BLaER1 (cell line): ENCODE results near the gene SUOX.

Experiments
- H3K27ac ChIP-seq: shearing (Covaris generic); formaldehyde crosslinking; 2 replicates; pipeline ENCODE4 v1.8.1; 2022
- H3K27me3 ChIP-seq: shearing (Covaris generic); formaldehyde crosslinking; 2 replicates; pipeline ENCODE4 v1.8.1; 2022
- H3K36me3 ChIP-seq: shearing (Covaris generic); formaldehyde crosslinking; 2 replicates; pipeline ENCODE4 v1.8.1; 2022
- H3K4me1 ChIP-seq: shearing (Covaris generic); formaldehyde crosslinking; 2 replicates; pipeline ENCODE4 v1.8.1; 2022
- H3K4me2 ChIP-seq: shearing (Covaris generic); formaldehyde crosslinking; 2 replicates; pipeline ENCODE4 v1.8.1; 2022
- H3K4me3 ChIP-seq: shearing (Covaris generic); formaldehyde crosslinking; 2 replicates; pipeline ENCODE4 v1.8.1; 2022
- H3K9ac ChIP-seq: shearing (Covaris generic); formaldehyde crosslinking; 2 replicates; pipeline ENCODE4 v1.8.1; 2022
- H3K9me3 ChIP-seq: shearing (Covaris generic); formaldehyde crosslinking; 2 replicates; pipeline ENCODE4 v1.8.1; 2022
- H4K20me1 ChIP-seq: shearing (Covaris generic); formaldehyde crosslinking; 2 replicates; pipeline ENCODE4 v1.8.1; 2022
- Cebpa-rat ChIP-seq: shearing (Covaris generic); IDR thresholded peaks from 2 replicates; pipeline ENCODE4 v1.8.1; 2022

SUOX gene

DNA sequence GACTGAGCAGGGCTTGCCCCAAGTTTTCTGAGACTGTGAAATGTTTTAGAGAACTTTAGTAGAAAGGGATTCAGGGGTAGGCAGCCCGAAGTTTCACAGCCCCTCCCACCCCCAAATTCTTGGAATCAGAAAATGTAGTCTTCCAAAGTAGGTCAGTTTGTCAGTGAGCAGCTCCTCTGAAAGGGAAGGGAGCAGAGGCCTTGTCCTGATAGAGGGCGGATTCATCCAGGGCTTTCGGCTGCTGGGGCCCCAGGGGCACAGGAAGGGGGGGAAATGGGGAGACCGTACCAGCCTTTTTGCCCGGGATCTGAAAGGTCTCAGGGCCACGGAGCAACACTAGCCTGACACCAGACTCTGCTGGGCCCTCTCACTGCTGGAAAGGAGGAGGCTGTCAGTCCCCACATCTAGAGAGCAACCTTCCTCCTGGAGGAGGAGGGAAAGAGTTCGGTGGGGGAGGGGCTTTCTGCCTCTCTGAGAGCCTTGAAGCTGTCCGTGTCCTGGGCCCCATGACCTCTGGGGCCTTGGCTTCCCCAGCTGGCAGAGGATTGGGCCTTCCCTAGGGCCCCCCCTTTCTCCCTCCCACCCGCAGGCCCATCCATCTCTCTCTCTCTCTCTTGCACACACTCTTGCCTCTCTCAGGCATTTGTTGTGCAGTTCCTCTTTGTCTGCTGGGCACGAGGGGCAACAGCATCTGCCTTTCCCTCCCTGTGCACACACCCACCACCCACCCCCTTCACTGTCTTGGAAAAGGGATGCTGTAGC is 23.5 kb downstream of the SUOX start, which contains the start of gene IKZF4:
Gene IKZF4, plus strand, starts transcription at position 621 of the 762 bp plus-strand sequence. CDS start 451 bp downstream, outside the sequence.
- Histone ChIP-seq H3K36me3 (peaks cover 12% of the 10 kb centered on the region), H3K27ac (peak within 1 kb of the TSS; percentile 81), H3K4me2 (peak within 1 kb of the TSS; percentile 90), H4K20me1 (no peaks in the 10 kb centered on the region), H3K27me3 (no peaks in the 10 kb centered on the region), H3K4me1 (peaks cover 40% of the 10 kb centered on the region), H3K4me3 (peak within 1 kb of the TSS; percentile 69), H3K9ac (peak within 1 kb of the TSS; percentile 81), H3K9me3 (no peaks in the 10 kb centered on the region)
- no peak for TF ChIP-seq Cebpa-rat

- H3K27me3 ChIP-seq: no peaks in the 10 kb centered on the region
- H3K4me1 ChIP-seq: peaks cover 40% of the 10 kb centered on the region
- H3K9me3 ChIP-seq: no peaks in the 10 kb centered on the region
- no peaks in the 10 kb centered on the region for H4K20me1 ChIP-seq
- peak overlapping the region; percentile 69 for H3K4me3 ChIP-seq
- peak overlapping the region; percentile 90 for H3K4me2 ChIP-seq
- peaks cover 26% of the 10 kb centered on the region for H3K36me3 ChIP-seq
- H3K9ac ChIP-seq: peak overlapping the region; percentile 81
- TF ChIP-seq Cebpa-rat: no peak
- H3K27ac ChIP-seq: peak overlapping the region; percentile 81
Observed at GRCh38 chr12:56021889-56022497, 24.9 kb downstream of the SUOX start.

- Histone ChIP-seq H3K27ac (no peak overlapping the region), H3K4me2 (no peak overlapping the region), H3K36me3 (peaks cover 78% of the 10 kb centered on the region), H3K27me3 (no peaks in the 10 kb centered on the region), H4K20me1 (no peaks in the 10 kb centered on the region), H3K4me1 (peaks cover 8% of the 10 kb centered on the region), H3K9ac (0 out of 2 replicates have a peak overlapping the region, but pooled peaks have one; percentile 3), H3K4me3 (no peak overlapping the region), H3K9me3 (no peaks in the 10 kb centered on the region)
- TF ChIP-seq Cebpa-rat: no peak
Observed at GRCh38 chr12:56028511-56029165, 31.6 kb downstream of the SUOX start.

- Histone ChIP-seq H3K27me3 (no peaks in the 10 kb centered on the region), H3K4me1 (peaks cover 7% of the 10 kb centered on the region; the same call in 1 of the 2 replicates), H3K36me3 (peaks cover 83% of the 10 kb centered on the region), H3K9me3 (no peaks in the 10 kb centered on the region), H3K4me3 (no peak overlapping the region), H3K4me2 (no peak overlapping the region), H3K9ac (0 out of 2 replicates have a peak overlapping the region, but pooled peaks have one; percentile 3), H4K20me1 (no peaks in the 10 kb centered on the region), H3K27ac (no peak overlapping the region)
- TF ChIP-seq Cebpa-rat: no peak
Observed at GRCh38 chr12:56029166-56029519, 32.1 kb downstream of the SUOX start.

- no peak overlapping the region for H3K27ac ChIP-seq
- no peak overlapping the region for H3K4me3 ChIP-seq
- no peaks in the 10 kb centered on the region for H3K27me3 ChIP-seq
- H3K4me2 ChIP-seq: no peak overlapping the region
- TF ChIP-seq Cebpa-rat: no peak
- H3K9ac ChIP-seq: no peak overlapping the region
- no peaks in the 10 kb centered on the region for H4K20me1 ChIP-seq
- H3K36me3 ChIP-seq: peaks cover 85% of the 10 kb centered on the region
- H3K9me3 ChIP-seq: no peaks in the 10 kb centered on the region
- peaks cover 1% of the 10 kb centered on the region; the same call in 1 of the 2 replicates for H3K4me1 ChIP-seq
Observed at GRCh38 chr12:56029666-56030293, 32.7 kb downstream of the SUOX start.

DNA sequence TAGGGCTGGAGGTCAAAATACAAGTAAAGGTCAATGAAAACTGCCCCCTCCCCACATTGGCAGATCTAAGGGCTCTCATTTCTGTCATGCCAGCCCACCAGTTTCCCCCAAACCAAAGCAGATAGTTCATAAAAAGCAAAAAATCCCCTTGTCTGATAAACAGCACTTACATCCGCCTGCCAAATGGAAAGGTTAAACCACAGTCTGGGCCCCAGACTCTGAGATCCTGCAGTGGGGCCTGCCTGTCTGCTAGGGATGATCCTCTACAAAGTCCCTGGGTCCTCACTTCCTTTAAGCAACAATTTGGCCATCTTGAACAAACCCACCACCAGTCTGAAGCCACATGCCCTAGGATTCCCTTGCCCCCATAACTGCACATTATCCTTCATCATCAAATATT is 34.9 kb downstream of the SUOX start:
- Histone ChIP-seq H3K36me3 (peaks cover 85% of the 10 kb centered on the region), H3K27me3 (no peaks in the 10 kb centered on the region), H3K4me3 (no peak overlapping the region), H4K20me1 (no peaks in the 10 kb centered on the region), H3K4me2 (no peak overlapping the region), H3K4me1 (no peaks in the 10 kb centered on the region), H3K9me3 (no peaks in the 10 kb centered on the region), H3K27ac (no peak overlapping the region), H3K9ac (no peak overlapping the region)
- no peak for TF ChIP-seq Cebpa-rat

GRCh38 chr12:56034586-56035332 is 37.7 kb downstream of the SUOX start:
- TF ChIP-seq Cebpa-rat: no peak
- H3K27ac ChIP-seq: no peak overlapping the region
- H3K4me3 ChIP-seq: no peak overlapping the region
- no peaks in the 10 kb centered on the region for H3K27me3 ChIP-seq
- no peaks in the 10 kb centered on the region for H3K4me1 ChIP-seq
- H3K4me2 ChIP-seq: no peak overlapping the region
- peaks cover 74% of the 10 kb centered on the region for H3K36me3 ChIP-seq
- H4K20me1 ChIP-seq: no peaks in the 10 kb centered on the region
- H3K9me3 ChIP-seq: no peaks in the 10 kb centered on the region
- H3K9ac ChIP-seq: no peak overlapping the region

- Histone ChIP-seq H3K9me3 (no peaks in the 10 kb centered on the region), H3K4me3 (no peak overlapping the region), H3K27me3 (no peaks in the 10 kb centered on the region), H3K9ac (0 out of 2 replicates have a peak overlapping the region, but pooled peaks have one; percentile 15), H3K4me2 (no peak overlapping the region), H4K20me1 (peaks cover under 1% of the 10 kb centered on the region; the same call in 1 of the 2 replicates), H3K36me3 (peaks cover 59% of the 10 kb centered on the region), H3K4me1 (peaks cover 10% of the 10 kb centered on the region), H3K27ac (no peak overlapping the region)
- TF ChIP-seq Cebpa-rat: no peak
Observed at GRCh38 chr12:56037161-56037560, 40.1 kb downstream of the SUOX start.
